MV-4-11 (cell line): ENCODE data around the gene ACP5.
"Not testable (repeated sequence)": the region's sequence is repeated elsewhere in the genome, so short reads cannot be mapped to it uniquely, and the experiment has no call there.

ENCODE experiments used
- DNase-seq: peaks from one replicate; lab custom pipeline; 2025; lab: John Stamatoyannopoulos, UW

Gene ACP5

DNA sequence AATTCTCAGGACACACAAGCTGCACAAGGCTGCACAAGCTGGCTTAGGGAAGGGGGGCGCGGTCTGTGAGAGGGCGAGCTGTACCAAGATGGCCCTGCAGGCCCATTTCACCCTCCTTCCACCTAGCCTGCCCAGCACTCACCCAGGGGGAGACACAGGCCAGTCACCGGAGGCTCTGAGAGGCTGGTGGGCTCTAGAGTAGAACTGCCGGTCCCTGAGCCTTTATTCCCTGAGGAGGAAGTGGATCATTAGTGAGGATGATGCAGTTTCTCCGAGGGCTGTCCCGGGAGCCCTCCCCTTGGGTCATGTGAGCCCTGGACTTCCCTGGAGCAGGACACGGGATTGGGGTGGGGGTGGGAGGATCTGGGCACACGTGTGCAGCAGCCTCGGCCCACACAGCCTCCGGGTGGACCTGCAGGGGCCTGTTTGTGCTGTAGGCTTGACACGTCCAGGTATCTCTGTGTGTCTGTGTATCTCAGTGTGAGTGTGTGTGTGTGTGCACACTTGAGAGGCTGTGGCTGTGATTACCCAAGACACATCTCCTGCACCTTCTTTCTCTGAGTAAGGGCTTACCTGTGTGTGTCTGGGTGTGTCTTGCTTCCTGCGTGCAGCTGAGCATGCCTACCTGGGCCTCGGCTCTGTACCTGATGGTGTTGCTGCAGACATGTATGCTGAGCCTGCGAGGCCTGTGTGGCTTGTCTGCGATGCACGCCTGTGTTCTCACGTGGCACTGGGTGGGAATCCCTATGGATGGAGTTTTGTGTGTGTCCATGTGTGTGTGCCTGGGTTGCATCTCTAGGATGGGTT lies at the start of gene ACP5:
Gene ACP5, minus strand, starts transcription at position 195 of the 807 bp plus-strand sequence. CDS start 328 bp downstream, outside the sequence.
- no peak for DNase-seq

GRCh38 chr19:11626252-11626651 lies 48.8 kb upstream of the ACP5 start:
- peak; percentile 90 for DNase-seq

GRCh38 chr19:11624069-11624463 lies 46.6 kb upstream of the ACP5 start:
- no peak for DNase-seq

DNA sequence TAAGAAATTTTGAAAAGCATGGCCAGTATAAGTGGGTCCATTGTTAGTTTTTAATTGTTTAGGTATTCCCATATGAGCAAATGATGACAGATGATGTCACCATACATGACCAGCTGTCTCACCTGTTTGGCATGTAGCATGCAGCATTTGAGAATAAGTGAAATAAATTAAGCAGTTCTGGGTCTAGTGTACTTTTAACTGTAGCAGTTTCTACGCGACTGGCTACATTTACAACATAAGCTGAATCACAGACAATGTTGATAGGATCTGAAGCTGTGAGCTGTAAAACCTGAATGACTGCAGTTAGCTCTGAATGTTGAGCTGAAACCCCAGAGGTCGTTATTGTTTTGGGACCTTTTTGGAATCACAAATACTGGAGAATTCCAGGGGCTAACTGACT lies 45.0 kb upstream of the ACP5 start:
- DNase-seq, result not testable (repeated sequence)

DNA sequence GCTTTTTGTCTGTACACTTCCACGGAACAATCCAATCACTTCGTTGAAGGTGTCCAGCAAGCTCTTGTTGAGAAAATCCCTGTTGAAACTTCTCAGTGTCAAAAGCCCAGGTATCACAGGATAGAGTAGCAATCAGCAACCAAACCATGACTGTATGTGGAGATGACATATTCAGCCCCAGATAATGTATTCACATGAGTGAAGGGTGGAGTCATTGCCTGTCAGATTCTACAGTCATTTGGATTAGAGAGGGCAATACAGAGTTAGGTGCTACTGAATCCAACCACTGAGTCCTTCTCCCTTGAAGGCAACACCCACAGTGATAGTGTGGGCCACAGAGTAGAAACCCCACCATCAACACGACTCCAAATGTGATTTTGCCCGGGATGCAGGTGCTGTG lies 43.1 kb upstream of the ACP5 start:
- no peak for DNase-seq

GRCh38 chr19:11617180-11618062 lies 40.0 kb upstream of the ACP5 start:
- no peak for DNase-seq

DNA sequence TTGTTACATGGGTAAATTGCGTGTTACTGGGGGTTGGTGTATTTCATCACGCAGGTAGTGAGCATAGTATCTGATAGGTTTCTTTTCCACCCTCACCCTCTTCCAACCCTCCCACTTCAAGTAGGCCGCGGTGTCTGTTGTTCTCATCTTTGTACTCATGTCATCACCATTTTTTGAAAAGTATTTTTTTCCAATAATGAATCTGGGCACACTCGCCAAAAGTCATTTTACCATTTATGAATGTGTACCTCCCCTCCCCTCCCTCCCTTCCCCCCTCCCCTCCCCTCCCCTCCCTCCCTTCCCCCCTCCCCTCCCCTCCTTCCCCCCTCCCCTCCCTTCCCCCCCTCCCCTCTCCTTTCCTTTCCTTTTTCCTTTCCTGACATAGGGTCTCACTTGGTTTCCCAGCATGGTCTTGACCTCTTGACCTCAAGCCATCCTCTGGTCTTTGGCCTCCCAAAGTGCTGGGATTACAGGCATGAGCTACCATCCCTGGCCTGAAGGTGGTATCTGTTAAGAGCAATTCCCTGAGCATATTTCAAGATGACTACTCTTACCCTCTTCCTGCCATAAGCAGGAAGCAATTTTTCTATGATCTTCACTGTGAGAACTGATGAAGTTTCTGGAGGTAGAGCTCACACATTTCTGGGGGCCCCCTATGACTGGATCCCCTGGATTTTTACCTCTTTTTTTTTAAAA lies 35.5 kb upstream of the ACP5 start:
- no peak for DNase-seq

DNA sequence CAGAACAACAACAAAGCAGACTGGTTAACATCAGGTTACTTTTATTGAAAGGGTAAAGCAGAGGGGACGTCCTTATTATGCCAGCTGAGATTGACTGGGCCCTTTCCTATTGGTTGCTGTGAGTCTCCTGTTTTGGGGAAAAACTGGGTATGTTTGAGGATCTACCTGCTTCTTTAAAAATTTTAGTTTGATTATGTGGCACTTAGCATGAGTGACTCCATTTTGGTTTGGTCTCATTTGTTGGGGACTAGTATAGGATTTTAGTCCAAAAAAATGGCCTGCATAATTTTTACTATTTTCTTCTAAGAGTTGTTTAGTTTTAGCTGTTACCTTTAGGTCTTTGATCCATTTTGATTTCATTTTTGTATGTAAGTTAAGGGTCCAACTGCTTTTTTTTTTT lies 34.3 kb upstream of the ACP5 start:
- DNase-seq, result no peak

DNA sequence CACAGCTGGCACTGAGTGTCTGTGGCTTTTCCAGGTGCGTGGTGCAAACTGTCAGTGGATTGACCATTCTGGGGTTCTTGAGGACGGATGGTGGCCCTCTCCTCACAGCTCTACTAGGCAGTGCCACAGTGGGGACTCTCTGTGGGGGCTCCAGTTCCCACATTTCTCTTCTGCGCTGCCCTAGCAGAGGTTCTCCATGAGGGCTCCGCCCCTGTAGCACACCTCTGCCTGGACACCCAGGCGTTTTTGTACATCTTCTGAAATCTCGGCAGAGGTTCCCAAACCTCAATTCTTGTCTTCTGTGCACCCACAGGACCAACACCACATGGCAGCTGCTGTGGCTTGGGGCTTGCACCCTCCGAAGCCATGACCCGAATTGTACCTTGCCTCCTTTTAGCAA lies 29.0 kb upstream of the ACP5 start:
- no peak for DNase-seq

GRCh38 chr19:11599704-11600103 lies 22.3 kb upstream of the ACP5 start:
- not testable (repeated sequence) for DNase-seq

GRCh38 chr19:11598746-11599145 lies 21.3 kb upstream of the ACP5 start:
- no peak for DNase-seq

DNA sequence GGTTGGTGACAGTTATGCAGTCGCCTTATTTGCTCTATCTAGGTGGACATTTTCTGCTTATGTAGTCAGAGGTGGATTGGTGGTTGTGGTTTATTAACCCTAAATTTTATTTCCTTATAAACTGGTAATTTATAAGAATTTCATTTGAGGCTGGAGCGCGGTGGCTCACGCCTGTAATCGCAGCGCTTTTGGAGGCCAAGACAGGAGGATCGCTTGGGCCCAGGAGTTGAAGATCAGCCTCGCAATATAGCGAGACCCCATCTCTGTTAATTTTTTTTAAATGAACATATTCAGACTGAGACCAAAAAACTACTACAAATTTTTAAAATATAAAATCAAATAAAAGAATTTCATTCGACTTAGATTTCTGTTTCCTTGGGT lies 20.6 kb upstream of the ACP5 start:
- no peak for DNase-seq

- DNase-seq, result peak; percentile 100
These were observed 20.0 kb upstream of the ACP5 start, which contains the start of gene ZNF627 for GRCh38 chr19:11597202-11598102. Gene ZNF627 (plus strand): TSS chr19:11597483. CDS start chr19:11597628, 145 bp downstream.

- no peak for DNase-seq
These were observed 18.7 kb upstream of the ACP5 start for GRCh38 chr19:11596156-11596555.

DNA sequence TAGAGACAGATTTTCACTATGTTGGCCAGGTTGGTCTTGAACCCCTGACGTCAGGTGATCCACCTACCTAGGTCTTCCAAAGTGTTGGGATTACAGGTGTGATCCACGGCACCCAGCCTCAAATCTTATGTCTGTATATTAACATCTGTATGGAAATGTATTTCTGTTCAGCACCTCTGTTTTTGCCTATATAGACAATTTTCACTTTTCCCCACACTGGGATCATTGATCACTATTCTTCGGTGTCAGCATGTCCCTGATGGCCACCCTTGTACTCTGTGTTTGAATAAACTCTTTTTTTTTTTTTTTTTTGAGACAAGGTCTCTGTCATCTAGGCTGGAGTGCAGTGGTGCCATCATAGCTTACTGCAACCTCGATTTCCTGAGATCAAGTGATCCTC lies 16.6 kb upstream of the ACP5 start:
- no peak for DNase-seq

DNA sequence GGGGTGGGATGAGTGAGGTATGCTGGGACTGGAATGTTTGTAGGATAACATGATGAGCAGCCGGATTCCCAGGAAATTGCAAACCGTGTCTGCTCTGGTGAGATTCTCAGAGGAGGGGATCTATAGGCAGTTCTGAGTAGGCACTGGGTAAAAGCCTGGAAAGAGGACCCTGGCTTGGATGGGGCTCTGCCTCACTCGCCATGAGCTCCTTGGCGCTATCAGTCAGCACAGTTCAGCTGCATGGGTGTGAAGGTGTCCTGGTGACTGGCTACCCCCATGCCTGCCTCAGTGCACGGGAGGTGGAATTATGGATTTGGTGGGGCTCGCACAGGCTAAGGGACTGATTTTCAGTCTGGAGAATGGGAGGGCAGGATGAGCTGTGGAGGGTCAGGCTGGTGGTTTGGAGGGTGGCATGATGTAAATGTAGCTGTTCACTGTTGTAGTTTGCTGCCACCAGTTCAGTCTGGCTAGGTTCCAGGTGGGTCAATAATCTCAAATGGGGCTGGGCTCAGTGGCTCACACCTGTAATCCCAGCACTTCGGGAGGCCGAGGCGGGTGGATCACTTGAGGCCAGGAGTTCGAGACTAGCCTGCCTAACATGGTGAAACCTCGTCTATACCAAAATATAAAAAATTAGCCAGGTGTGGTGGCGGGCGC lies 10.7 kb upstream of the ACP5 start:
- DNase-seq, result no peak

DNA sequence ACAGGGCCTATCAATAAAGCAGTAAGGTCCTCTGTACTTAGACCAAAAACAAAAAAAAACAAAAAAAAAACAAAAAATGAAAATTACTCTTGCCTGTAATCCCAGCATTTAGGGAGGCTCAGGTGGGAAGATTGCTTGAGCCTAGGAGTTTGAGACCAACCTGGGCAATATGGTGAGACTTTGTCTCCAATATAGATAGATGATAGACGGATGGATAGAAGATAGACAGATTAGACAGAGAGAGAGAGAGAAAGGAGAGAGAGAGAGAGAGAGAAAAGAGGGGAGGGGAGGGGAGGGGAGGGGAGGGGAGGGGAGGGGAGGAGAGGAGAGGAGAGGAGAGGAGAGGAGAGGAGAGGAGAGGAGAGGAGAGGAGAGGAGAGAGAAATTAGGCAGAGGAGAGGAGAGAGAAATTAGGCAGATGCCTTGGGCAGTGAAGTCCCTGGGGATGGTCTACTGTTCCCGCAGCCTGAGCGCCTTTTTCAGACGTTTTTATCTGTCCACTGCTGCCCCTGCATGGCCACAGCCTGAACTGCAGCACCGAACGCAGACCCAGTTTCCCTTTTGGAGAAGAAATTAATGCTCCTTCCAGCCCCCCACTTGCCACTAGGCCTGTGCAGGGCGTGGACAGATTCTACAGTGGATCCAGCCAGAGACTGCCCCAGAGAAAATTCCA lies 10.0 kb upstream of the ACP5 start:
- DNase-seq, result peak; percentile 71

DNA sequence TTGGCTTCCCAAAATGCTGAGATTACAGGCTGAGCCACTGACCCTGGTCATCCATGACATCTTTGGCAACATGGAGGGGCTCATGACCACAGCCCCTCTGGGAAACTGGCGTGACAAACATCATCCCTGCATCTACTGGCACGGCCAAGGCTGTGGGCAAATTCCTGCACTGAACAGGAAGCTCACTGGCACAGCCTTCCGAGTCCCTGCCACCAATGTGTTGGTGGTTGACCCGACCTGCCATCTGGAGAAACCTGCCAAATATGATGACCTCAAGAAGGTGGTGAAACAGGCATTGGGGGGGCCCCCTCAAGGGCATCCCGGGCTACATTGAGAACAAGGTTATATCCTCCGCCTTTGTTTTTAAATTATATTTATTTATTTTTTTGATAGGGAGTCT lies 8.9 kb upstream of the ACP5 start:
- DNase-seq, result no peak

DNA sequence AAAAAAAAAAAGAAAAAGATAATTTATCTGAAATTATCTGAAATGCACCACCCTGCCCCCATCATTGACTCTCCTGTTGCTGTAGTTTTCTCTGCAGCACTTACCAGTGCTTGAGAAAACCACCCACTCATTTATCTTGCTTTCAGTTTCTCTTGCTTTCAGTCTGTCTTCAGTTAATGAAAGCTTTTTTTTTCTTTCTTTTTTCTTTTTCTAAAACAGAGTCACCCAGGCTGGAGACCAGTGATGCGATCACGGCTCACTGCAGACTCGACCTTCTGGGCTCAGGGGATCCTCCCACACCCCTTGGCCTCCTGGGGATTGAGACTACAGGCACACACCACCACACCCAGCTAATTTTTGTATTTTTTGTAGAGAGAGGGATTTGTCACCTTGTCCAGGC lies 4.3 kb upstream of the ACP5 start:
- peak; percentile 70 for DNase-seq

GRCh38 chr19:11580116-11580515 lies 2.7 kb upstream of the ACP5 start:
- DNase-seq, result no peak
